Ishikawa (cell line): Measurements from ENCODE around the gene ARVCF.

Experiments
- CEBPB ChIP-seq: IDR thresholded peaks from 2 replicates; pipeline ENCODE4 v1.6.1; 2012
- CREB1 ChIP-seq: IDR thresholded peaks from 2 replicates; pipeline ENCODE4 v1.6.1; 2012; ENCODE audit warnings: low read depth
- EGR1 ChIP-seq: IDR thresholded peaks from 2 replicates; pipeline ENCODE4 v1.6.1; 2012
- EP300 ChIP-seq: IDR thresholded peaks from 2 replicates; pipeline ENCODE4 v1.6.1; 2012; ENCODE audit warnings: borderline replicate concordance
- FOXM1 ChIP-seq: IDR thresholded peaks from 2 replicates; pipeline ENCODE4 v1.6.1; 2012; ENCODE audit warnings: low read depth, borderline replicate concordance
- MAX ChIP-seq: IDR thresholded peaks from 2 replicates; pipeline ENCODE4 v1.6.1; 2012
- NFIC ChIP-seq: IDR thresholded peaks from 2 replicates; pipeline ENCODE4 v1.6.1; 2012
- RAD21 ChIP-seq: IDR thresholded peaks from 2 replicates; pipeline ENCODE4 v1.6.1; 2012; ENCODE audit warnings: low read depth
- REST ChIP-seq: IDR thresholded peaks from 2 replicates; pipeline ENCODE4 v1.6.1; 2012; ENCODE audit warnings: low read depth, mild to moderate bottlenecking
- TAF1 ChIP-seq: IDR thresholded peaks from 2 replicates; pipeline ENCODE4 v1.6.1; 2012; ENCODE audit warnings: low read depth, mild to moderate bottlenecking
- TCF12 ChIP-seq: IDR thresholded peaks from 2 replicates; pipeline ENCODE4 v1.6.1; 2012; ENCODE audit warnings: low read depth
- TEAD4 ChIP-seq: IDR thresholded peaks from 2 replicates; pipeline ENCODE4 v1.6.1; 2012
- USF1 ChIP-seq: IDR thresholded peaks from 2 replicates; pipeline ENCODE4 v1.6.1; 2012
- YY1 ChIP-seq: IDR thresholded peaks from 2 replicates; pipeline ENCODE4 v1.6.1; 2012; ENCODE audit warnings: low read depth
- ZBTB7A ChIP-seq: IDR thresholded peaks from 2 replicates; pipeline ENCODE4 v1.6.1; 2012; ENCODE audit warnings: low read depth

The ARVCF gene

GRCh38 chr22:20021196-20022181, 4.9 kb upstream of the ARVCF start:
- TF ChIP-seq USF1, result 0 out of 2 replicates have a peak, but pooled peaks have one; percentile 22
- TF ChIP-seq NFIC, result no peak

GRCh38 chr22:20020533-20021195, 4.0 kb upstream of the ARVCF start, which contains the start of gene TANGO2:
Gene TANGO2 (plus strand): TSS chr22:20021110. CDS start chr22:20036799, 15,689 bp downstream.
- TF ChIP-seq NFIC (no peak), YY1 (0 out of 2 replicates have a peak, but pooled peaks have one; percentile 20), TEAD4 (no peak), TCF12 (no peak), MAX (peak; percentile 13; the same call in 1 of the 2 replicates), TAF1 (peak; percentile 55; the same call in 1 of the 2 replicates), EGR1 (peak; percentile 55), REST (no peak; the same call in 1 of the 2 replicates), FOXM1 (no peak)

- TF ChIP-seq TCF12 (no peak), REST (no peak), YY1 (no peak), CEBPB (no peak), RAD21 (no peak), FOXM1 (no peak), EP300 (no peak), NFIC (no peak), EGR1 (no peak), TEAD4 (no peak), USF1 (no peak), CREB1 (no peak), MAX (no peak), TAF1 (no peak), ZBTB7A (no peak)
Measured at GRCh38 chr22:20019661-20020532, 3.3 kb upstream of the ARVCF start.

GRCh38 chr22:20018001-20018400, 1.4 kb upstream of the ARVCF start:
- TF ChIP-seq EGR1, result no peak

GRCh38 chr22:20017622-20017958, 967 bp upstream of the ARVCF start:
- TF ChIP-seq USF1 (no peak), FOXM1 (no peak), RAD21 (no peak), CREB1 (no peak), REST (no peak), CEBPB (no peak), MAX (no peak), EP300 (no peak), ZBTB7A (no peak), TAF1 (no peak), NFIC (no peak), EGR1 (no peak), TEAD4 (no peak), YY1 (no peak), TCF12 (no peak)
